ENCODE measurements around the gene HARBI1.

Gene HARBI1

GRCh38 chr11:46642627-46643335, 25.8 kb upstream of the HARBI1 start:
- TF ChIP-seq POLR2AphosphoS5 (IDR thresholded peaks at IDR 0.05; ENCODE audit: low read depth, low read length) = no peak
- TF ChIP-seq SIN3A (IDR thresholded peaks at IDR 0.05; ENCODE audit: borderline replicate concordance, insufficient read depth, low read length) = no peak
- TF ChIP-seq REST (IDR thresholded peaks at IDR 0.05; ENCODE audit: insufficient read depth in 1 of 2, low read depth in 2 of 2, low read length in 2 of 2) = no peak
- no peak for TF ChIP-seq FOXP2 (optimal IDR thresholded peaks at IDR 0.05; ENCODE audit: borderline replicate concordance, extremely low read depth, extremely low read length, insufficient read depth)
- no peak for TF ChIP-seq TAF1 (IDR thresholded peaks at IDR 0.05; ENCODE audit: borderline replicate concordance, insufficient read depth, low read length)

GRCh38 chr11:46641639-46642038, 24.6 kb upstream of the HARBI1 start:
- TF ChIP-seq POLR2AphosphoS5 (IDR thresholded peaks at IDR 0.05; ENCODE audit: low read depth, low read length) (no peak), TAF1 (IDR thresholded peaks at IDR 0.05; ENCODE audit: borderline replicate concordance, insufficient read depth, low read length) (no peak), REST (IDR thresholded peaks at IDR 0.05; ENCODE audit: insufficient read depth in 1 of 2, low read depth in 2 of 2, low read length in 2 of 2) (no peak), FOXP2 (optimal IDR thresholded peaks at IDR 0.05; ENCODE audit: borderline replicate concordance, extremely low read depth, extremely low read length, insufficient read depth) (no peak), SIN3A (IDR thresholded peaks at IDR 0.05; ENCODE audit: borderline replicate concordance, insufficient read depth, low read length) (no peak)

DNA sequence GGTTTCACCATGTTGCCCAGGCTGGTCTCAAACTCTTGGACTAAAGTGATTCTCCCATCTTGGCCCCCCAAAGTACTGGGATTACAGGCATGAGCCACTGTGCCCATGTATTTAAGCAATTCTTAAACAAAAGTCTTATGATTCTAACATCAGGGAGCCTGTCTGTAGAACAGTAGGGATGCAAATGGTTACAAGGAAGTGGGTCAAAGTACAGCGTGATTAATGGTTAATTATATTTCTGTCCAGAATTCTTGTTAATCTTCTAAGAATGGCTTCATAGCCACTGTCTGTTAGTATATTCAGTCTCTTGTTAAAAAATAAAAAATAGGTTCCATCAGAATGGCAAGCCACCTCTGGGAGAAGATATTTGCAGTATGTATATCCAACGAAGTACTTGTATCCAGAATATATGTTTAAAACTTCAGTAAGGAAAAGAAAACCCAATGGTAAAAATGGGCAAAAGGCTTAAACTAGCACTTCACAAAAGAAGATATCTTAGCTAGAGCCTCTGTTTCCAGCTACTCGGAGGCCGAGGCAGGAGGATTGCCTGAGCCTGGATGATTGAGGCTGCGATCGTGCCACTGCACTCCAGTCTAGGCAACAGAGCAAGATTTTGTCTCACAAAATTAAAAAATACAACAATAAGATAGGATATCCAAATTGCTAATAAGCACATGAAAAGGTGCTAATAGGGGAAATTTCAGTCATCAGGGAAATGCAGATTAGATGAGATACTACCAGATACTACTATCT, 23.2 kb upstream of the HARBI1 start:
- no peak for TF ChIP-seq POLR2AphosphoS5 (IDR thresholded peaks at IDR 0.05; ENCODE audit: low read depth, low read length)
- TF ChIP-seq TAF1 (IDR thresholded peaks at IDR 0.05; ENCODE audit: borderline replicate concordance, insufficient read depth, low read length) = no peak
- no peak for TF ChIP-seq SIN3A (IDR thresholded peaks at IDR 0.05; ENCODE audit: borderline replicate concordance, insufficient read depth, low read length)
- TF ChIP-seq FOXP2 (optimal IDR thresholded peaks at IDR 0.05; ENCODE audit: borderline replicate concordance, extremely low read depth, extremely low read length, insufficient read depth) = no peak
- no peak for TF ChIP-seq REST (IDR thresholded peaks at IDR 0.05; ENCODE audit: insufficient read depth in 1 of 2, low read depth in 2 of 2, low read length in 2 of 2)

- TF ChIP-seq TAF1 (IDR thresholded peaks at IDR 0.05; ENCODE audit: borderline replicate concordance, insufficient read depth, low read length) = no peak
- TF ChIP-seq FOXP2 (optimal IDR thresholded peaks at IDR 0.05; ENCODE audit: borderline replicate concordance, extremely low read depth, extremely low read length, insufficient read depth) = no peak
- no peak for TF ChIP-seq SIN3A (IDR thresholded peaks at IDR 0.05; ENCODE audit: borderline replicate concordance, insufficient read depth, low read length)
- TF ChIP-seq REST (IDR thresholded peaks at IDR 0.05; ENCODE audit: insufficient read depth in 1 of 2, low read depth in 2 of 2, low read length in 2 of 2) = no peak
Observed at GRCh38 chr11:46639197-46639839, 22.3 kb upstream of the HARBI1 start.

Data from PFSK-1 (cell line).